NCI-H146 (cell line): ENCODE measurements around the gene XPO6.

Experiments
- DNase-seq: peaks from one replicate; lab custom pipeline; 2025; lab: John Stamatoyannopoulos, UW

The XPO6 gene

GRCh38 chr16:28185696-28186095, 26.1 kb downstream of the XPO6 start:
- no peak for DNase-seq

DNA sequence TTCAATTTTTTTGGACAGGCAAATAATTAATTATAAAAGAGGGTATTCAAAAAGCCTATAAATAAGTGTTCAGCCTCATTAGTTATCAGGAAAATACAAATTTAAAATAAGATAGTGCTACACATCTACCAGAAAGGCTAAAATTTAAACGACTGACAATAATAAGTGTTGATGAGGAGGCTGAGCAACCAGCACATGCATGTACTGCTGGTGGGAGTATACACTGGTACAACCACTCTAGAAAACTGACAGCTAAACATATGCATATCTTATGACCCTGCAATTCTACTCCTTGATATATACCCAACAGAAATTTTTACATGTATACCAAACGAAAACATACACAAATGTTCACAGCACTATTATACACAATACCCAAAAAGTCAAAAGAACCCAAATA, 27.1 kb downstream of the XPO6 start:
- DNase-seq = no peak

- no peak for DNase-seq
Measured at GRCh38 chr16:28183930-28184329, 27.8 kb downstream of the XPO6 start.

- DNase-seq = peak; percentile 42
Measured at GRCh38 chr16:28183484-28183883, 28.3 kb downstream of the XPO6 start.

- no peak for DNase-seq
Measured at GRCh38 chr16:28182801-28183200, 29.0 kb downstream of the XPO6 start.

- no peak for DNase-seq
Measured at GRCh38 chr16:28182183-28182582, 29.6 kb downstream of the XPO6 start.

DNA sequence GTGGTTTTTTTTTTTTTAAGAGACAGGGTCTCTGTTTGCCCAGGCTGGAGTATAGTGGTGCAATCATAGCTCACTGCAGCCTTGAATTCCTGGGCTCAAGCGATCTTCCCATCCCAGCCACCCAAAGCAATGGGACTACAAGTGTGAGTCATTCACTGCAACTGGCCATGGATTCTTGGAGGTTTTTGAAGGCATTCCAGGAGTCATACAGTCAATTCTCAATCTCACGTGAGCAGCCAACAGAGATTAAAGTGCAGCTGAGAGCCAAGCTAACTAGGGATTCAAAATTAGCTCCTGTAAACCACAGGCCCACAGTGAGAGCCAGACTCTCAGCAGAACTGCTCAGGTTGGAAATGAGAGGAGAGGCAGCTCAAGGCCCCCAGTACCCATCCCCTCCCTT, 30.2 kb downstream of the XPO6 start:
- DNase-seq = no peak

GRCh38 chr16:28180655-28181460, 30.9 kb downstream of the XPO6 start:
- DNase-seq = no peak

GRCh38 chr16:28179354-28179753, 32.4 kb downstream of the XPO6 start:
- no peak for DNase-seq

DNA sequence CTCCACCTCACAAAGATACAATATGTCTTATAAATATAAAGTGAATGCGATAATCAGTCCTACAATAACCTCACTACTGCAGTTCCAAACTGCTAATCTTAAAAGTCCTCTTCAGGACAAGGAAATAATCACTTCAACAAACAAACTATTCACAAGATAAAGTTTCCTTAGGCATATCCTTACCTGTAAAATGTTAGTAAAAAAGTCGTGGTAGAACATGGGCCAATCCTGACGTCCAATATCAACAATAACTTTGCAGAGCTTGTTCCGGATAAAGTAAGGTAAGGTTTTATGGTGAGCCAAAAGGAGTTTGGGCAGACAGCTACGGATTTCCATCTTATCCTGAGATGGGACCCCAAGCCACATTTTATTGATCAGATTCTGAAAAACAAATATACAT, 36.0 kb downstream of the XPO6 start:
- DNase-seq = no peak

DNA sequence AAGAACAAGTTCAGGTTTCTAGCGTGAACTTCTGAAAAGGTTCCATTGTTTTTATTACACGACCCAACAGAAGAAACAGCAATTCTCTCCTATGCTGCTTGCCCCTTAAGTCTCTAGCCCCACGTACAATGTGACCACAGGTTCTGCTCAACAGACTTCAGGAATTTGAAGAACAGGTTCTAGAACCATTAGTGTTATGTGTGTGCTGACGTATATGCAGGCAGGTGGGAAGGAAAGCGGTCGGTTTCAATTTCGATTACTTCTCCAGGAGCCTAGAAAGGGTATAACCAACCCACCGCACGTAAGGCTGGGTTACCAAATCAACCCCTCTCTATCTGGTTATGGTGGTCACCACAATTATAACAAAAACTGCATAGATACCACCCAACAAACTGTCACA, 39.4 kb downstream of the XPO6 start:
- DNase-seq = no peak

DNA sequence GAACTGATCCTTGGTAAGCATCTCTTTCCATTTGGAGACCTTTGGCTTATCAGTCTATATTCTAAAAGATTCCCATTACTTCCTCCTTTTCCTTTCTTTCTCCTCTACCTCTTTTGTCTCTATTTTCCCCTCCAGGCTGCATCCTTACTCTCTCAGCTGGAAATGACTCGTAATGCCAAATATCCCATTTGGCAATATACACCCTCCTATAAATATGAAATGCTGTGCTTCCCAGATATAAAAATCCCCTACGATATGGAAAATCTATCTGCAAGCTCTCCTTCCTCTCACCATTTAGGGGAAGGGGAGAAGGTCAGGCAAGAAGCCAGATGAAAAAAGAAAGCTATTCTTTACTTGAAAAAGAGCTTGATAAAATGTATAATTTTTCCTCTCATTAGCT, 39.9 kb downstream of the XPO6 start:
- DNase-seq = no peak

- no peak for DNase-seq
Measured at GRCh38 chr16:28168991-28169554, 42.7 kb downstream of the XPO6 start.

DNA sequence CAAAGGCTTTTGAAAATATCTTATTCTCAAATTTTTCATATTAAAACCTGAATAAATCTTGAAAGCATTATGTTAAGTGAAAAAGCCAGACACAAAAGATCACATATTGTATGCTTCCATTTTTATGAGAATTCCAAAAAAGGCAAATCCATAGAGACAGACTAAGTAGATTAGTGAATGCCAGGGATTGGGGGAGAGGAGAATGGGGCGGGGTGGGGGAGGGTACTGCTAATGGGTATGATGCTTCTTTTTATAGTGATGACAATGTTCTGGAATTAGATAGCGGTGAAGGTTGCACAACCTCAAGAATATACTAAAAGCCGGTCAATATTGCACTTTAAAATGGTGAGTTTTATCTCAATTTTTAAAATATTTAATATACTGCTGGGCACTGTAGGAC, 44.0 kb downstream of the XPO6 start:
- DNase-seq = no peak

DNA sequence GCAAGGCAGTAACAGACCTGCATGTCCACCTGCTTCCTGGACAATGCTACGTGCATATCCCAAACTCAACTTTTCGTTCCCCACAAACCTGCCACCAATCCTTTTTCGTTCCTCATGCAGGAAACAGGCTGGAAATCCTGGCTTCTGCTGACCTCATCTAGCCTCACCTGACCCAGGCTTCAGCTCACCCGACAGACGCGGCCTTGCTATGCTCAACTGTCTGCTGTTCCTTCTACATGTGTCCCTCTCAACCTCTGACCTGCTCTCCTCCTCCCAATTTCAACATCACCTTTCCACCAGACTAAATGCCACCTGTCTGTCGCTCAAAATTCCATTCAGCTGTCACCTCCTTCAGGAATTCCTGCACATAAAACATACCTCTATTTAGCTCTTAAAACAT, 44.5 kb downstream of the XPO6 start:
- no peak for DNase-seq

- no peak for DNase-seq
Measured at GRCh38 chr16:28166394-28167208, 45.2 kb downstream of the XPO6 start.

GRCh38 chr16:28165598-28165997, 46.2 kb downstream of the XPO6 start:
- DNase-seq = no peak

- DNase-seq = no peak
Measured at GRCh38 chr16:28164140-28164539, 47.6 kb downstream of the XPO6 start.

DNA sequence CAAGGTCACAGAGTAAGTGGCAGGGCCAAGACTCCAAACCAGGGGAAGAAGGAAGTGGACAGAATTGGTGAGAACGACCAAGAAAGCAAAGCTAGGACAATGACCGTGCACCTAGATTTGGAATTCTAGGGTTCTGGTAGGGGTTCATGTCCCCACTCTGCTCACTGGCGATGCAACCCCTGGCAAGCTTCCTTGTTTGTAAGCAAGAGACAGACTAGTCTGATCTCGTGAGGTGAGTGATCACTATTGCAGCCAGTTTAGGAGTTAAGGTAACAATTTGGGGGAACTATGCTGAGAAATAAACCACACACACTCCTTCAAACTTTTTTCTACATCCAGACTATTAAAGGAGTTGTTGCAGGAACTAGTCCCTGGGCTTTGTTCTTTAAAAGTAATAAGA, 48.1 kb downstream of the XPO6 start:
- no peak for DNase-seq

DNA sequence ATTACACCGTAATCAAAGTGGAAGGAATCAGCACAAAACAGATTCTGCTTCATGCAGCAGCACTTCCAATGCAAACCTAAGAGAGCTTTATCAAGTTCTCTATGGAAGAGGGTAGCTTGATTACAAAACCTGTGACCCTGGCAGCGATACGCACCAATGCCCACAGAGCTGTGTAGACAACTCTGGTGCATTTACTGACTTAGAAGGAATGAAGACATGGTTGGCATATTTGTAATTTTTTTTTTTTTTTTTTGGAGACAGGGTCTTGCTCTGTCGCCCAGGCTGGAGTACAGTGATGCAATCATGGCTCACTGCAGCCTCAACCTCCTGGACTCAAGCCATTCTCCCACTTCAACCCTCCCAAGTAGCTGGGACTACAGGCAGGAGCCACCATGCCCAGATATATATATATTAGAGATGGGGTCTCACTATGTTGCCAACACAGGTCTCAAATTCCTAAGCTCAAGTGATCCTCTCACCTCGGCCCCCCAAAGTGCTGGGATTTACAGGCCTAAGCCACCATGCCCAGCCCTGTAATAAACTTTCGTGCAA, 49.4 kb downstream of the XPO6 start:
- no peak for DNase-seq

DNA sequence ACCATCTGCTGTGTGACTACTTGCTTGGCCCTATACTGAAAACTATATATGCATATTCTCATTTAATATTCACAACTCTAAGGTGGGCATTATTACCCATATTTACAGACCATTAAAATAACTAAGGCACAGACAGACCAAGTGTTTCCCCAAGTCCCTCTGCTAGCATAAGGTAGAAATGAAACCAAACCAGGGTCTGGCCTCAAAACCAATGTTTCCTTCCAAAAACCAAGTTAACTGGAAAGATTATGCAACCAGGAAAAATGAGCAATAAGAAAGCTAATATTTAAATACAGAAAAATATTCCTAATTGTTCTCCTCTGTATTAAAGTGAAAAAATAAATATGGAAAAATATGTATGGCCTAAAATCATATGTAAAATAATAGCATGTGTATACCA, 50.1 kb downstream of the XPO6 start:
- no peak for DNase-seq

DNA sequence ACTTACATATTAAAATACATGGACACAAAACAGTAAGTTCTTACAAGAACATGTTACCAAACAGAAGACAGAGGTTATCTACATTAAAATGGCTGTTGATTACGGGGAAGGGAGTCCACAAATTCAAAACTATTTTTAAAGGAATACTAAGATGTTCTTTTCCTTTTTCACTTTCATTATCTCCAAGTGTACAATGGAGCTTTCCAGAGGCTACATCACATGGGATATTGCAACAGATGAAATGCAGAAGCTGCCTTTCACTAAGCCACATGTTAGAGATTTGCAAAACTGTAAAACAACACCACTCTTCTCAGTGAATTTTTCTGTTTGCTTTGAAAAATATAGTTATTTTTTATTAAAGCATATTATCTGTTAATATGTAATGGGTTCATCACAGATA, 53.6 kb downstream of the XPO6 start:
- DNase-seq = no peak
